A549 treated with dexamethasone at 1 μM for 4 hours (cell line): ENCODE data around the gene PAIP2B. TPM values are rescaled to one million over a fixed set of nuclear protein-coding genes. Genes with fewer than 3 reads are reported as not detected.

Source experiments
- total RNA-seq: library from RNA; stranded (reverse); fragments of 200-300 nt; extraction: Qiagen RNA extraction; gene quantifications from 5 replicates; pipeline ENCODE4 v1.2.3, GENCODE V29; 2022

PAIP2B gene
- 0.24 to 0.33 TPM (median 0.30 TPM) in 5 replicates for total RNA-seq

DNA sequence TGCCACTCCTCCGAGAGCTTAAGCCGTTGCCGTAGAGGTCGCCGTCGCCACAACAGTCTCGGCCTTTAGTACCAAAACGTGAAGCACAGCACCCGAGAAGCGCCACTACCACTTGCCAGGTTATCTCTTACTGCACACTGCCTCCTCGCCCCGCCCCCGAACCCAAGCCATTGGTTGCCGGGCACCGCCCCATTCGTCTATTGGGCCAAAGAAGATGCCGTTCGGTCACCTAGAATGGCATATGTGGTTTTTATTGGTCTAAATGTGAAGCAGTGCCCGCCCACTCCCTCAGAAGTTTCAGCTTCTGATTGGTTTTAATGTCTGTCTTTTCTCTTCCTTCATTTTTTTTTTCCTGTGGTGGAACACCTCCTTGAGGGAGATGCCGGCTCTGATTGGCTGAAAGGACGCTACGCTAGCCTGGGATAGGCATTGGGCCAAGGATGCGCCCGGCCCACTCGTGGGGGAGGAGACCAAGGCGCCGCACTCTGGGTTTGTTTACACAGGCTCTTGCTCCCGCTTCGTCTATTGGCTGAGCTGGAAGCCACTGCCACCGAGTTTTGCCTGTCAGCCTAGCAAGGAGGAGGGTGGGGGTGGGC, at the start of gene PAIP2B:
Gene PAIP2B, minus strand, starts transcription at position 139 of the 596 bp plus-strand sequence. CDS start 24,514 bp downstream, outside the sequence.

Other genes with a start within 250 kb of the PAIP2B start
- gene ANKRD53, start 248.5 kb downstream of the PAIP2B start, total RNA-seq: 0.11 to 0.28 TPM (median 0.20 TPM) in 4 of 5 replicates, not detected in the other
- gene TEX261, start 232.2 kb downstream of the PAIP2B start, total RNA-seq: 72.3 to 89.4 TPM (median 86.6 TPM) in 5 replicates
- 67.7 to 84.9 TPM (median 79.8 TPM) in 5 replicates for gene NAGK, start 158.5 kb downstream of the PAIP2B start, total RNA-seq
- 10.1 to 11.9 TPM (median 10.9 TPM) in 5 replicates for gene MCEE, start 96.9 kb downstream of the PAIP2B start, total RNA-seq
- 40.5 to 45.6 TPM (median 42.6 TPM) in 5 replicates for gene MPHOSPH10, start 96.5 kb downstream of the PAIP2B start, total RNA-seq
- gene ZNF638, start 104.7 kb upstream of the PAIP2B start, total RNA-seq: 62.3 to 72.8 TPM (median 66.6 TPM) in 5 replicates
- 0.62 to 0.93 TPM (median 0.75 TPM) in 5 replicates for gene DYSF, start 226.5 kb upstream of the PAIP2B start, total RNA-seq